HepG2 (cell line): Measurements from ENCODE around the gene CROCC. TPM values are rescaled to one million over a fixed set of nuclear protein-coding genes. Genes with fewer than 3 reads are reported as not detected.

Source experiments
- ATAC-seq: fragments of 200-7000 bp; cut with Tn5 transposase; 3 replicates; pipeline ENCODE4 v1.9.1; 2020; ENCODE audit warnings: mild to moderate bottlenecking, moderate library complexity
- BruUV-seq: library from RNA; stranded (reverse); fragments of 400-500 nt; replicated peaks from 2 replicates; lab custom pipeline; 2021; lab: Mats Ljungman, UMichigan
- CTCF ChIA-PET: fragments of 300-600 bp; formaldehyde crosslinking; extraction: SDS; loops from one replicate; lab custom pipeline; 2021; ENCODE audit warnings: low total read pairs, inconsistent platforms, low intra/inter-chr PET ratio; lab: Yijun Ruan, JAX
- POLR2A ChIA-PET: fragments of 350-600 bp; sonication (Branson Sonifier 250); formaldehyde crosslinking; loops from one replicate; lab custom pipeline; 2020; ENCODE audit warnings: antibody characterized with exemption, inconsistent platforms; lab: Yijun Ruan, JAX
- DNase-seq: peaks from one replicate; pipeline ENCODE4 v3.0.0-alpha.2; 2015; ENCODE audit warnings: low spot score
- FAIRE-seq: peaks from 3 replicates; lab custom pipeline; 2011; peaks lifted over from hg19 to GRCh38; lab: Jason Lieb, UNC
- H2AFZ ChIP-seq: one replicate; pipeline ENCODE4 v1.6.1; 2011; ENCODE audit warnings: low read length, inconsistent platforms
- H3K27ac ChIP-seq: fragments of 300-600 bp; 3 replicates; pipeline ENCODE4 v1.8.0; 2011; ENCODE audit warnings: mixed run types, mild to moderate bottlenecking, mixed read lengths, low read length, inconsistent platforms; ENCODE audit not compliant: insufficient read depth; ENCODE audit errors: extremely low read length
- H3K27me3 ChIP-seq, 2 experiments: fragments of 200-600 bp in 1 of 2; 2 replicates in 1 of 2; 3 replicates in 1 of 2; pipeline versions ENCODE4 v1.6.0 to v1.8.0; 2011; ENCODE audit warnings: low read length in 2 of 2, mild to moderate bottlenecking in 2 of 2, moderate library complexity in 2 of 2, inconsistent platforms in 1 of 2; ENCODE audit not compliant: insufficient read depth in 2 of 2, control insufficient read depth in 1 of 2
- H3K36me3 ChIP-seq, 2 experiments: fragments of 200-600 bp in 1 of 2; replicated peaks in 1 of 2; 2 replicates in 1 of 2; 3 replicates in 1 of 2; pipeline versions ENCODE4 v1.5.1 to v1.8.0; 2011; ENCODE audit warnings: low read length in 2 of 2, inconsistent platforms in 1 of 2; ENCODE audit not compliant: insufficient read depth in 2 of 2, control insufficient read depth in 1 of 2
- H3K4me1 ChIP-seq: 2 replicates; pipeline ENCODE4 v1.5.1; 2012; ENCODE audit warnings: low read length, inconsistent platforms; ENCODE audit not compliant: insufficient read depth
- H3K4me2 ChIP-seq: 2 replicates; pipeline ENCODE4 v1.6.0; 2011; ENCODE audit warnings: low read depth, low read length, inconsistent platforms
- H3K4me3 ChIP-seq, 3 experiments: fragments of 200-600 bp in 1 of 3; sonication (generic), shearing (Covaris generic) in 1 of 3; replicated peaks in 1 of 3; 2 replicates each; pipeline ENCODE4 v1.5.1; 2011 to 2016; ENCODE audit warnings: low read length in 3 of 3, inconsistent platforms in 2 of 3, low read depth in 2 of 3, mild to moderate bottlenecking in 2 of 3, control low read depth in 1 of 3, mixed read lengths in 1 of 3; ENCODE audit not compliant: insufficient read depth in 1 of 3
- H3K79me2 ChIP-seq: one replicate; pipeline ENCODE4 v1.6.1; 2011; ENCODE audit warnings: low read length, inconsistent platforms; ENCODE audit not compliant: insufficient read depth
- H3K9ac ChIP-seq: 2 replicates; pipeline ENCODE4 v1.6.0; 2011; ENCODE audit warnings: mild to moderate bottlenecking, low read depth, low read length, inconsistent platforms; ENCODE audit not compliant: insufficient read depth
- H3K9me3 ChIP-seq: 2 replicates; pipeline ENCODE4 v1.5.1; 2012; ENCODE audit warnings: mild to moderate bottlenecking, low read length
- H4K20me1 ChIP-seq: 2 replicates; pipeline ENCODE4 v1.6.0; 2011; ENCODE audit warnings: inconsistent platforms, mild to moderate bottlenecking, low read length, moderate library complexity; ENCODE audit not compliant: insufficient read depth
- CHCHD3 ChIP-seq: sonication (generic); formaldehyde crosslinking; IDR thresholded peaks from 2 replicates; pipeline ENCODE4 v1.8.0; 2022; ENCODE audit warnings: mild to moderate bottlenecking, missing genetic modification reagents, moderate library complexity
- GFI1 ChIP-seq: sonication (generic); formaldehyde crosslinking; IDR thresholded peaks from 2 replicates; pipeline ENCODE4 v1.5.0; 2020; ENCODE audit warnings: missing genetic modification reagents, mild to moderate bottlenecking, borderline replicate concordance
- JUNB ChIP-seq: sonication (generic); formaldehyde crosslinking; IDR thresholded peaks from 2 replicates; pipeline ENCODE4 v1.8.0; 2022; ENCODE audit warnings: missing genetic modification reagents, mild to moderate bottlenecking, borderline replicate concordance
- KDM1A ChIP-seq: IDR thresholded peaks from 2 replicates; pipeline ENCODE4 v1.6.1; 2016; ENCODE audit warnings: missing compliant biosample characterization
- KLF11 ChIP-seq: IDR thresholded peaks from 2 replicates; pipeline ENCODE4 v1.6.1; 2016; ENCODE audit warnings: missing compliant biosample characterization
- MEF2D ChIP-seq: sonication (generic); formaldehyde crosslinking; IDR thresholded peaks from 2 replicates; pipeline ENCODE4 v1.5.1; 2020; ENCODE audit warnings: mild to moderate bottlenecking, missing genetic modification reagents
- NFIB ChIP-seq: sonication (generic); formaldehyde crosslinking; IDR thresholded peaks from 2 replicates; pipeline ENCODE4 v1.9.0; 2021; ENCODE audit warnings: missing genetic modification reagents, mild to moderate bottlenecking, borderline replicate concordance
- NFKBIZ ChIP-seq: IDR thresholded peaks from 2 replicates; pipeline ENCODE4 v1.6.1; 2018; ENCODE audit warnings: missing genetic modification reagents, missing compliant biosample characterization
- NRL ChIP-seq: sonication (generic); formaldehyde crosslinking; IDR thresholded peaks from 2 replicates; pipeline ENCODE4 v1.5.0; 2020; ENCODE audit warnings: missing genetic modification reagents, mild to moderate bottlenecking, moderate library complexity, borderline replicate concordance
- SP140L ChIP-seq: sonication (generic); formaldehyde crosslinking; IDR thresholded peaks from 2 replicates; pipeline ENCODE4 v1.4.0; 2020; ENCODE audit warnings: missing genetic modification reagents, borderline replicate concordance
- TARDBP ChIP-seq: sonication (generic); formaldehyde crosslinking; IDR thresholded peaks from 2 replicates; pipeline ENCODE4 v1.8.0; 2022; ENCODE audit warnings: mild to moderate bottlenecking, missing genetic modification reagents
- THAP7 ChIP-seq: sonication (generic); formaldehyde crosslinking; IDR thresholded peaks from 2 replicates; pipeline ENCODE4 v1.8.1; 2023; ENCODE audit warnings: mild to moderate bottlenecking, missing genetic modification reagents
- THYN1 ChIP-seq: sonication (generic); formaldehyde crosslinking; IDR thresholded peaks from 2 replicates; pipeline ENCODE4 v1.8.1; 2023; ENCODE audit warnings: low read depth, mild to moderate bottlenecking, moderate library complexity, missing genetic modification reagents, borderline replicate concordance
- U2AF2 ChIP-seq: fragments of 200-400 bp; formaldehyde crosslinking; IDR thresholded peaks from 2 replicates; pipeline ENCODE4 v1.6.1; 2017; ENCODE audit warnings: low read depth, mild to moderate bottlenecking, low read length
- XRCC5 ChIP-seq: fragments of 200-400 bp; formaldehyde crosslinking; optimal IDR thresholded peaks from 2 replicates; pipeline ENCODE3; 2017; ENCODE audit warnings: mild to moderate bottlenecking, low read length
- ZBTB38 ChIP-seq: sonication (generic); formaldehyde crosslinking; IDR thresholded peaks from 2 replicates; pipeline ENCODE4 v1.5.1; 2020; ENCODE audit warnings: mild to moderate bottlenecking, missing genetic modification reagents
- ZFP36L2 ChIP-seq: sonication (generic); formaldehyde crosslinking; IDR thresholded peaks from 2 replicates; pipeline ENCODE4 v1.4.0; 2020; ENCODE audit warnings: missing genetic modification reagents
- ZFP41 ChIP-seq: sonication (generic); formaldehyde crosslinking; IDR thresholded peaks from 2 replicates; pipeline ENCODE4 v1.4.0; 2020; ENCODE audit warnings: mild to moderate bottlenecking, missing genetic modification reagents, borderline replicate concordance
- ZNF205 ChIP-seq: IDR thresholded peaks from 2 replicates; pipeline ENCODE4 v1.6.1; 2018; ENCODE audit warnings: missing biosample characterization, missing genetic modification reagents
- ZNF775 ChIP-seq: sonication (generic); formaldehyde crosslinking; IDR thresholded peaks from 2 replicates; pipeline ENCODE4 v1.4.0; 2020; ENCODE audit warnings: missing genetic modification reagents, mild to moderate bottlenecking, moderate library complexity, borderline replicate concordance
- ZNF816 ChIP-seq: sonication (generic); formaldehyde crosslinking; IDR thresholded peaks from 2 replicates; pipeline ENCODE4 v1.8.0; 2022; ENCODE audit warnings: missing genetic modification reagents, mild to moderate bottlenecking, borderline replicate concordance
- ZNF878 ChIP-seq: sonication (generic); formaldehyde crosslinking; IDR thresholded peaks from 2 replicates; pipeline ENCODE4 v1.8.1; 2023; ENCODE audit warnings: mild to moderate bottlenecking, missing genetic modification reagents, moderate library complexity
- WGBS: methylation state at CpG from one replicate; pipeline ENCODE4 v1.1.6; 2017; ENCODE audit warnings: low lambda C conversion rate; 5-methylcytosine and 5-hydroxymethylcytosine counted together
- in situ Hi-C: cut with HindIII; loops from 2 replicates; pipeline ENCODE4 v1.10.0; 2017; ENCODE audit warnings: low pct_unique_long_range_greater_than_20kb; ENCODE audit not compliant: extremely low pct_ligation_motif_present
- intact Hi-C: fragments of 100-400 bp; cut with micrococcal nuclease; formaldehyde crosslinking; loops from one replicate; pipeline ENCODE4 v1.10.0; 2022; ENCODE audit not compliant: unreplicated experiment
- polyA plus RNA-seq, 8 experiments: library from polyadenylated mRNA; depleted of rRNA in 3 of 8; stranded (reverse) in 7 of 8; unstranded in 1 of 8; fragments of >200 nt; fragmentation: Illumina TruSeq in 4 of 8; extraction: Trizol in 4 of 8; gene quantifications; 2 replicates each; pipeline versions ENCODE4 v1.2.1 to v1.2.3, GENCODE V29; 2011 to 2016; ENCODE audit warnings: low read depth in 4 of 8, missing spikeins in 1 of 8, mixed read lengths in 1 of 8; ENCODE audit not compliant: insufficient read depth in 1 of 8
- total RNA-seq, 5 experiments: library from RNA; depleted of rRNA; stranded (reverse); fragments of >200 nt; fragmentation: Illumina TruSeq; extraction: Trizol; gene quantifications; 2 replicates each; pipeline ENCODE4 v1.2.3, GENCODE V29; 2016; ENCODE audit warnings: low read depth in 1 of 5

The CROCC gene
- total and polyA plus RNA-seq, 2 of the 13 experiments (the other 11 are each of a cell fraction or from before 2014, with no cell fraction given), result 7.8 to 15.5 TPM

- TF ChIP-seq KDM1A (no peak), ZNF816 (no peak), KLF11 (CRISPR knock-in tag) (no peak), THAP7 (CRISPR knock-in tag) (no peak), MEF2D (no peak), TARDBP (CRISPR knock-in tag) (no peak), ZNF775 (CRISPR knock-in tag) (no peak), ZBTB38 (CRISPR knock-in tag) (no peak), XRCC5 (no peak), THYN1 (CRISPR knock-in tag) (no peak)
- TF ChIP-seq, all 625 proteins: peak for 2
These were observed 46.6 kb downstream of the CROCC start (continued) for GRCh38 chr1:16968372-16968771.

- H3K36me3 ChIP-seq, result no peaks in the 10 kb centered on the region
- ChIA-PET CTCF (no interaction called here), POLR2A (no interaction called here)
- ATAC-seq (no peak), FAIRE-seq (no peak)
- WGBS, result 65% methylated on average over 6 of the region's 14 CpGs
- no peak overlapping the region for H3K4me2 ChIP-seq
- BruUV-seq, result no TSS peak
- H3K4me1 ChIP-seq, result no peaks in the 10 kb centered on the region
- peaks cover 1 to 4% of the 10 kb centered on the region in 2 experiments; a peak in 2 of 5 replicates for H3K27me3 ChIP-seq
- H3K9ac ChIP-seq, result no peak overlapping the region
- H3K4me3 ChIP-seq, result no peak overlapping the region
- TF ChIP-seq JUNB (no peak), ZNF878 (no peak), NFIB (CRISPR knock-in tag) (no peak), ZFP41 (no peak), NFKBIZ (CRISPR knock-in tag) (no peak), ZFP36L2 (CRISPR knock-in tag) (no peak), U2AF2 (no peak), SP140L (no peak), NRL (no peak), GFI1 (CRISPR knock-in tag) (no peak), ZNF205 (no peak), CHCHD3 (no peak)
- TF ChIP-seq, all 625 proteins: peak for 0
- no peaks in the 10 kb centered on the region for H3K9me3 ChIP-seq
- intact Hi-C loops, result no loop called here
- in situ Hi-C loops, result loop anchor here (25.0 kb wide), 1 partner anchor 268 kb away; the partner anchor contains the start of gene PADI3
- H2AFZ ChIP-seq, result no peak overlapping the region
- H3K79me2 ChIP-seq, result no peaks in the 10 kb centered on the region
- no peaks in the 10 kb centered on the region; the same call in 1 of the 2 replicates for H4K20me1 ChIP-seq
- no peak for DNase-seq
- no peak overlapping the region for H3K27ac ChIP-seq
These were observed 47.4 kb downstream of the CROCC start for GRCh38 chr1:16969057-16969611.
